Measurements from ENCODE around the gene ZNF8. TPM values are rescaled to one million over a fixed set of nuclear protein-coding genes. Genes with fewer than 3 reads are reported as not detected.
A peak's percentile ranks its signal among the peaks of the same experiment; 100 is the strongest.
"Not testable (repeated sequence)": the region's sequence is repeated elsewhere in the genome, so short reads cannot be mapped to it uniquely, and the experiment has no call there.

Gene ZNF8
- total RNA-seq, 1 experiment from 2014 or later, result 4.3 TPM

- no peak for DNase-seq (ENCODE audit: low read depth)
Observed at GRCh38 chr19:58336216-58336615, 57.5 kb downstream of the ZNF8 start.

GRCh38 chr19:58336820-58337219 lies 58.1 kb downstream of the ZNF8 start:
- DNase-seq (ENCODE audit: low read depth), result no peak

- DNase-seq (ENCODE audit: low read depth), result no peak
Observed at GRCh38 chr19:58338336-58338735, 59.6 kb downstream of the ZNF8 start.

GRCh38 chr19:58338825-58339558 lies 60.2 kb downstream of the ZNF8 start:
- DNase-seq (ENCODE audit: low read depth), result no peak

GRCh38 chr19:58345558-58345957 lies 66.8 kb downstream of the ZNF8 start:
- DNase-seq (ENCODE audit: low read depth), result no peak

GRCh38 chr19:58346961-58347929 lies 68.5 kb downstream of the ZNF8 start:
- peak; percentile 79 for DNase-seq (ENCODE audit: low read depth)

DNA sequence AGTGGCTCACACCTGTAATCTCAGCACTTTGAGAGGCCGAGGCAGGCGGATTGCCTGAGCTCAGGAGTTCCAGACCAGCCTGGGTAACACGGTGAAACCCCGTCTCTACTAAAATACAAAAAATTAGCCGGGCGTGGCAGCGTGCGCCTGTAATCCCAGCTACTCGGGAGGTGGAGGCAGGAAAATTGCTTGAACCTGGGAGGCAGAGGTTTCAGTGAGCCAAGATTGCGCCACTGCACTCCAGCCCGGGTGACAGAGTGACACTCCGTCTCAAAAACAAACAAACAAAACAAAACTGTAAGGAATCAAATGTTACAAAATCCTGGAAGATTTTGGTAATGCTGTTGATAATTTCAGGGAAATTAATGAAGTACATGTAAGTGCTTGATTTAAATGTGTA lies 69.3 kb downstream of the ZNF8 start:
- DNase-seq (ENCODE audit: low read depth), result not testable (repeated sequence)

- no peak for DNase-seq (ENCODE audit: low read depth)
Observed at GRCh38 chr19:58349590-58349989, 70.8 kb downstream of the ZNF8 start.

DNA sequence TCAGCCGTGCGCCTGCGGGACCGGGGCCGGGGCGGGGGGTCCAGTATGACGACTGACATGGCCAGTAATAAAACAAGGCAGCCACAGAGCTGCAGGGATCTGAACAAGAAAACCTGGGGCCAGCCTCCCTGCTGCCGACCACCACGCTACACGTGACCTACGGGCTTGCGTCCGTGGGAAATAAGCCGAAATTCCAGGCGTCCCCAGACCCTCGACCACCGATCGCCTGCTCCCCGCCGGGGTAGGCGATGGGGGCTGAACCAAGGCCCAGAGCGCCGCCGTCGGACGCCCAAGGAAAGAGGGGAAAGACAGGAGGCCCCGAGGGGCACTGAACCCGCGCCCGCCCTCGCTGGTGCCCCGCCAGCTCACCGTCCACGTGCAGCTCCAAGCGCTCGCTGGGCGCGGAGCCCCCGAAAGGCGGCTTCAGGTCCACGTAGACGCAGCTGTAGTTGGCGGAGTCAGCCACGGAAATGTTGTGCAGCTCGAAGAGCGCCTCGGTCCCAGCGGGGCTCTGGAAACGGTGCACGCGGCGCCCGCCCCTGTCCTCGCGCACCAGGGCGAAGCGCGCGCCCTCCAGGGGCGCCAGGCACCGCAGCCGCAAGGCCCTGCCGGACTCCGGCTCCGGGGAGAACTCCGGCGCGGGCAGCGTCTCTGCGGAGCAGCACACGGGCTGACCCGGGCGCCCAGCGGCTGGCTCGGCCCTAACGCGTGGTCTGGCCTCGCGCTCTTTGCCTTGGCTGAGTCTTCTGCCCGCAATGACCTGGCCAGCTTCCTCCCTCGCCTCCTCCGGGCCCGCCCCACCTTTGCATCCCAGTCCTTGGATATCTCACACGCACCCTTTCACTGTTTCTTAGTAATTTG lies 71.5 kb downstream of the ZNF8 start:
- no peak for DNase-seq (ENCODE audit: low read depth)

DNA sequence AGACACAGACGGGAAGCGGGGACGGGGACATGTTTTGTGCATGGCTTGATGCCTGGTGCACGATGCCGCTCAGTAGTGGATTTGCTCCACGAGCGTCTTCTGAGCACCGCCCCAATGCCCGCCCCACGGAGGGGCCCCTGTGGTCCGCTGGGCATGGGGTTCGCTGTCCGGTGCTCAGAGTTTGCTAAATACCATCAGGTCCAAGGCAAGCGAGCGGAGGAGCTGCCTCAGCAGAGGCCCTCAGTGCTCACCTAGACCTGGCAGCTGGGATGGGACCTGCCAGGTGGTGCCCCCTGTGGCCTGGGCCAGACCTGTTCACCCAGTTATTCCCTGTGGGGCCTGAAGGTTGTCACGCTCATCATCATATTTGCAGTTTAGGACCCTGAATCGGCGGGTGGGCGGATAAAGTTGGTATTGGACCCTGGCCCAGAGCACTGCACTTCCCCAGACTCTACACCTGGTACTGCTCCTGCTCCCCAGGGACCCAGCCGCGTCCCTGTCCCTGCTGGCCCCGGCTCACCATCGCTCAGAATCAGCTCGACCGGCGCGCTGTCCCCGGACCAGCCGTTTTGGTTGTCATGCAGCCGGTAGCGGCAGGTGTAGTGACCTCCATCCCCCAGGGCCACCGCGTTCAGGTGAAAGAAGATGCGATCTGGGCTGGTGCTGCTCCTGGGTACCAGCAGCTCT lies 72.3 kb downstream of the ZNF8 start:
- no peak for DNase-seq (ENCODE audit: low read depth)

- no peak for DNase-seq (ENCODE audit: low read depth)
Observed at GRCh38 chr19:58351558-58351878, 72.8 kb downstream of the ZNF8 start.

DNA sequence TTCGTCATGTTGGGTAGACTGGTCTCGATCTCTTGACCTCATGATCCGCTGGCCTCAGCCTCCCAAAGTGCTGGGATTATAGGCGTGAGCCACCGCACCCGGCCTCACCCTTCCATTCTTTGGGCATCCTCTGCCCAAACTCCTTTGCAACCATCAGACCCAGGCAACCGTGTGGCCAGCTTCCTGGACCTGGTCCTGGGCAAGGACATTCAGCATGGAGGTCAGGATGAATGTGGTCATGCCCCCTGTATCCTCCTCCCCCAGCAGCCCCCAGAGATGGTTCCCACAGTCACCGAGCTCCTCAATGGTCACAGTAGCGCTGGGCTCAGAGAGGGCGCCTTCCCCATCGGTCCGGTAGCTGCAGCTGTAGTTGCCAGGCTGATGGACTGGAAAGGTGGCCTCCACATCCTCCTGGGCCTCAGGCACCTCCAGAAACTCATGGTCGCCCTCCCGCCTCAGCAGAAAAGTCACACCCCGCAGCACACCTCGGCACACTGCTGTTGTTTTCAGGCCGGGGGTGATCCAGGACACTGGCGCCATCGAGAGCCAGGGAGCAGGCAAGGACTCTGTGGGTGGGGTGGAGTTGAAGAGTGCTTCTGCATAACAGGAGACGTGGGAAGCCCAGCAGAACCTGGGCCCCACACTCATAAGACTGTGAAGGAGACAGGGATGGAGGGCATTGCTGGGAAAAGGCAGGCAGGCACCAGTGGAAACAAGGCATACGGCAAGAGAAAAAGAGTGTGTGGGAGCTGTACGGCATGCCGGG lies 73.4 kb downstream of the ZNF8 start:
- DNase-seq (ENCODE audit: low read depth), result no peak

Other genes with a start within 250 kb of the ZNF8 start
- gene ZSCAN1, start 244.9 kb upstream of the ZNF8 start, total RNA-seq (2014; rRNA removed; shearing (Covaris generic)), result not detected in 2 replicates
- 0.72 and 0.88 TPM in 2 replicates for gene ZNF135, start 219.7 kb upstream of the ZNF8 start, total RNA-seq (2014; rRNA removed; shearing (Covaris generic))
- 1.8 and 3.0 TPM in 2 replicates for gene ZSCAN18, start 180.7 kb upstream of the ZNF8 start, total RNA-seq (2014; rRNA removed; shearing (Covaris generic))
- gene ZNF329, start 128.2 kb upstream of the ZNF8 start, total RNA-seq (2014; rRNA removed; shearing (Covaris generic)), result 6.8 and 9.4 TPM in 2 replicates
- 22.7 and 23.7 TPM in 2 replicates for gene ZNF274, start 95.9 kb upstream of the ZNF8 start, total RNA-seq (2014; rRNA removed; shearing (Covaris generic))
- 43.9 and 57.0 TPM in 2 replicates for gene ZNF544, start 50.0 kb upstream of the ZNF8 start, total RNA-seq (2014; rRNA removed; shearing (Covaris generic))
- 68.7 and 76.6 TPM in 2 replicates for gene ERVK3-1, start 26.4 kb downstream of the ZNF8 start, total RNA-seq (2014; rRNA removed; shearing (Covaris generic))
- 2.9 and 4.1 TPM in 2 replicates for gene ZSCAN22, start 48.0 kb downstream of the ZNF8 start, total RNA-seq (2014; rRNA removed; shearing (Covaris generic))
- gene A1BG, start 74.5 kb downstream of the ZNF8 start, total RNA-seq (2014; rRNA removed; shearing (Covaris generic)), result 64.4 and 111 TPM in 2 replicates
- gene ZNF497, start 83.8 kb downstream of the ZNF8 start, total RNA-seq (2014; rRNA removed; shearing (Covaris generic)), result 0.12 and 0.29 TPM in 2 replicates
- 1.1 and 1.8 TPM in 2 replicates for gene ZNF837, start 102.1 kb downstream of the ZNF8 start, total RNA-seq (2014; rRNA removed; shearing (Covaris generic))
- gene RPS5, start 108.3 kb downstream of the ZNF8 start, total RNA-seq (2014; rRNA removed; shearing (Covaris generic)), result 2,560 and 2,715 TPM in 2 replicates
- not detected in 2 replicates for gene RNF225, start 116.7 kb downstream of the ZNF8 start, total RNA-seq (2014; rRNA removed; shearing (Covaris generic))
- 16.3 and 17.2 TPM in 2 replicates for gene ZNF584, start 129.7 kb downstream of the ZNF8 start, total RNA-seq (2014; rRNA removed; shearing (Covaris generic))
- gene ZNF132, start 161.2 kb downstream of the ZNF8 start, total RNA-seq (2014; rRNA removed; shearing (Covaris generic)), result 4.6 and 4.8 TPM in 2 replicates
- gene ZNF324B, start 172.7 kb downstream of the ZNF8 start, total RNA-seq (2014; rRNA removed; shearing (Covaris generic)), result 4.1 and 9.3 TPM in 2 replicates
- gene ZNF324, start 188.1 kb downstream of the ZNF8 start, total RNA-seq (2014; rRNA removed; shearing (Covaris generic)), result 8.6 and 8.9 TPM in 2 replicates
- gene ZNF446, start 197.4 kb downstream of the ZNF8 start, total RNA-seq (2014; rRNA removed; shearing (Covaris generic)), result 6.5 and 9.5 TPM in 2 replicates
- 4.7 and 6.0 TPM in 2 replicates for gene SLC27A5, start 233.0 kb downstream of the ZNF8 start, total RNA-seq (2014; rRNA removed; shearing (Covaris generic))
- 5.3 and 8.1 TPM in 2 replicates for gene ZBTB45, start 240.9 kb downstream of the ZNF8 start, total RNA-seq (2014; rRNA removed; shearing (Covaris generic))

Data from RPMI7951 (cell line).